ENCODE data around the gene WSCD2.

Gene WSCD2

GRCh38 chr12:108102363-108102762 lies 26.7 kb upstream of the WSCD2 start:
- no peaks in the 10 kb centered on the region for H3K9me3 ChIP-seq
- no peaks in the 10 kb centered on the region for H3K36me3 ChIP-seq
- no peak for TF ChIP-seq CTCF (IDR thresholded peaks at IDR 0.05)
- intact Hi-C loops (cut with DNase I; ENCODE audit: low total_unique reads), result no loop called here
- no peak overlapping the region for H3K27ac ChIP-seq
- no peaks in the 10 kb centered on the region for H3K4me1 ChIP-seq
- DNase-seq, result no peak
- no peak overlapping the region for H3K4me3 ChIP-seq
- peaks cover 0 to 3% of the 10 kb centered on the region in 2 donors for H3K27me3 ChIP-seq

DNA sequence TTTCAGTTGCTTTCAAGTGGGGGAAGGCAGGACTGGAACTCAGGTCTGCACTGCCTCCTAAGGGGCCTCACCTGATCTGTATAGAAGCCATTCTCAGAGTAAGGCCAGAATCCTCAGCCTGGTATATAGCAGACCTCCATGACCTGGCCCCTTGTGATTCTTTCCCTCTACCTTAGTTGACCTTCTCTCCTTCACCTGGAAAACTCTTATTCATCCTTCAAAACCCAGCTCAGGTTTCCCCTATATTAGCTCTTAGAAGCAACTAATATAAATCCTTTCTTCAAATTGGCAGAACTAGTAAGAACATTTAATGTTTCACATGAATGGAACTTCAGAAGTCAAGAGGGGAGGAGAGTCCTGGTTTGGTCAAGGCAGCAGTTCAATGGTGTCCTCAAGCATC lies 26.0 kb upstream of the WSCD2 start:
- TF ChIP-seq CTCF (IDR thresholded peaks at IDR 0.05), result no peak
- DNase-seq, result no peak
- Histone ChIP-seq H3K4me3 (no peak overlapping the region), H3K4me1 (no peaks in the 10 kb centered on the region), H3K27ac (no peak overlapping the region), H3K36me3 (no peaks in the 10 kb centered on the region), H3K9me3 (no peaks in the 10 kb centered on the region), H3K27me3 (no peaks in the 10 kb centered on the region)
- intact Hi-C loops (cut with DNase I; ENCODE audit: low total_unique reads), result no loop called here

GRCh38 chr12:108103517-108103916 lies 25.6 kb upstream of the WSCD2 start:
- Histone ChIP-seq H3K27me3 (no peaks in the 10 kb centered on the region), H3K36me3 (no peaks in the 10 kb centered on the region), H3K27ac (no peak overlapping the region), H3K4me3 (no peak overlapping the region), H3K9me3 (no peaks in the 10 kb centered on the region), H3K4me1 (no peaks in the 10 kb centered on the region)
- TF ChIP-seq CTCF (IDR thresholded peaks at IDR 0.05), result no peak
- DNase-seq, result no peak
- intact Hi-C loops (cut with DNase I; ENCODE audit: low total_unique reads), result no loop called here

- TF ChIP-seq CTCF (IDR thresholded peaks at IDR 0.05), result no peak
- H3K4me1 ChIP-seq, result no peaks in the 10 kb centered on the region
- no peak overlapping the region for H3K27ac ChIP-seq
- no peaks in the 10 kb centered on the region for H3K9me3 ChIP-seq
- no peaks in the 10 kb centered on the region for H3K27me3 ChIP-seq
- H3K36me3 ChIP-seq, result no peaks in the 10 kb centered on the region
- no peak overlapping the region for H3K4me3 ChIP-seq
- DNase-seq, result no peak
- intact Hi-C loops (cut with DNase I; ENCODE audit: low total_unique reads), result no loop called here
Observed at GRCh38 chr12:108104657-108105056, 24.4 kb upstream of the WSCD2 start.

- Histone ChIP-seq H3K4me1 (no peaks in the 10 kb centered on the region), H3K27me3 (no peaks in the 10 kb centered on the region), H3K4me3 (no peak overlapping the region), H3K36me3 (no peaks in the 10 kb centered on the region), H3K27ac (no peak overlapping the region), H3K9me3 (no peaks in the 10 kb centered on the region)
- DNase-seq, result no peak
- TF ChIP-seq CTCF (IDR thresholded peaks at IDR 0.05), result no peak
- intact Hi-C loops (cut with DNase I; ENCODE audit: low total_unique reads), result no loop called here
Observed at GRCh38 chr12:108106599-108106998, 22.5 kb upstream of the WSCD2 start.

DNA sequence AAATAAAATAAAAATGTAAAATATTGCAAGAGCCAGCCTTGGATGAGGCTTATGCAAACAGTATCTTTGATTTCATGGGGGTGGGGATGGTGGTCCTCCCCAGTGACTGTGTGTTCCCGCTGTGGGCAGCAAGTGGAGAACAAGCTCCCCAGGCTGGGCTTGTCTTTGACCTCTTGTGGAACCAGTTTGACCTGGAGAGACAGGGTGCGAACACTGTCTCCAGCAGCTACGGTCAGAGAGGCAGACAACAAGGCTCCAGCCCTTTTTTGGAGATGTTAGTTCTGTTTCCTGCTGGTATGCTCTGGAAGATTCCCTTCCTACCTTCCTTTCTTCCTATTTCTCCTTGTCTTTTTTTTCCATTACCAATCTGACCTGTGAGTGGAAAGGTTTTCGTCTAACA lies 21.8 kb upstream of the WSCD2 start:
- DNase-seq, result no peak
- Histone ChIP-seq H3K4me1 (peaks cover 0 to 6% (median 1%) of the 10 kb centered on the region in 4 donors), H3K36me3 (no peaks in the 10 kb centered on the region), H3K27me3 (no peaks in the 10 kb centered on the region), H3K27ac (no peak overlapping the region), H3K4me3 (no peak overlapping the region), H3K9me3 (no peaks in the 10 kb centered on the region)
- intact Hi-C loops (cut with DNase I; ENCODE audit: low total_unique reads), result no loop called here
- TF ChIP-seq CTCF (IDR thresholded peaks at IDR 0.05), result no peak
